Gastrocnemius medialis (tissue), 4 donors: ENCODE measurements around the gene WEE1.

Source experiments
- CTCF ChIP-seq, 5 experiments: fragments of 450-650 bp in 3 of 5; fragments of 200-600 bp in 2 of 5; sonication (generic) in 2 of 5; IDR thresholded peaks in 4 of 5; conservative IDR thresholded peaks in 1 of 5; 1 replicate in 4 of 5; 2 replicates in 1 of 5; pipeline ENCODE4 v1.5.1; 2016 to 2019; ENCODE audit warnings: antibody characterized with exemption in 5 of 5, mild to moderate bottlenecking in 3 of 5, moderate library complexity in 3 of 5
- POLR2A ChIP-seq, 2 donors: fragments of 450-650 bp; IDR thresholded peaks; one replicate each; pipeline ENCODE4 v1.6.1; 2017; ENCODE audit warnings: antibody characterized with exemption in 2 of 2, mild to moderate bottlenecking in 2 of 2, moderate library complexity in 2 of 2

GRCh38 chr11:9625162-9625561 lies 51.7 kb downstream of the WEE1 start:
- TF ChIP-seq POLR2A (IDR thresholded peaks at IDR 0.05) = no peak
- no peak for TF ChIP-seq CTCF (IDR thresholded peaks at IDR 0.05 in 4 of 5, conservative IDR thresholded peaks at IDR 0.05 in 1 of 5)
